Measurements from ENCODE around the gene THOC5. TPM values are rescaled to one million over a fixed set of nuclear protein-coding genes. Genes with fewer than 3 reads are reported as not detected.

The THOC5 gene
- total RNA-seq, 2 donors from 2014 or later, result 61.1 to 89.7 TPM

- no peak overlapping the region for H3K27ac ChIP-seq (ENCODE audit: low read depth, low read length)
- no peak for DNase-seq
- peaks cover 4% of the 10 kb centered on the region for H3K4me1 ChIP-seq (ENCODE audit: control insufficient read depth, insufficient read depth, low read length)
- H3K9ac ChIP-seq (ENCODE audit: extremely low read depth, low read length, poor library complexity, severe bottlenecking), result no peak overlapping the region
- H3K4me3 ChIP-seq (ENCODE audit: low read length), result no peak overlapping the region
- Mint-ChIP-seq H3K27ac (no peak overlapping the region), H3K4me1 (peaks cover 9% of the 10 kb centered on the region), H3K27me3 (ENCODE audit: insufficient read depth) (no peaks in the 10 kb centered on the region), H3K36me3 (ENCODE audit: low read depth) (peaks cover 78% of the 10 kb centered on the region), H3K9me3 (no peaks in the 10 kb centered on the region), H3K4me3 (no peak overlapping the region)
- H3K27me3 ChIP-seq (ENCODE audit: control insufficient read depth, insufficient read depth, low read length, poor library complexity, severe bottlenecking), result no peaks in the 10 kb centered on the region
- WGBS, 2 experiments (ENCODE audit: insufficient coverage in 1 of 2, insufficient read length in 1 of 2), result 100% methylated on average over 1 of the region's 1 CpG
- H3K36me3 ChIP-seq (ENCODE audit: control insufficient read depth, insufficient read depth, low read length), result peaks cover 84% of the 10 kb centered on the region
- peaks cover under 1% of the 10 kb centered on the region for H3K9me3 ChIP-seq (ENCODE audit: control insufficient read depth, low read length)
- no peak for TF ChIP-seq CTCF (conservative IDR thresholded peaks at IDR 0.05)
These were observed 11.7 kb downstream of the THOC5 start for GRCh38 chr22:29541845-29542244.

- no peak overlapping the region for H3K27ac ChIP-seq (ENCODE audit: low read depth, low read length)
- 86 to 99% methylated on average over 3 of the region's 3 CpGs for whole genome bisulfite sequencing, 2 experiments (ENCODE audit: insufficient coverage in 1 of 2, insufficient read length in 1 of 2)
- no peak overlapping the region for H3K9ac ChIP-seq (ENCODE audit: extremely low read depth, low read length, poor library complexity, severe bottlenecking)
- TF ChIP-seq CTCF (conservative IDR thresholded peaks at IDR 0.05), result no peak
- no peaks in the 10 kb centered on the region for H3K4me1 ChIP-seq (ENCODE audit: control insufficient read depth, insufficient read depth, low read length)
- Mint-ChIP-seq H3K27ac (no peak overlapping the region), H3K4me3 (no peak overlapping the region), H3K27me3 (ENCODE audit: insufficient read depth) (no peaks in the 10 kb centered on the region), H3K36me3 (ENCODE audit: low read depth) (peaks cover 79% of the 10 kb centered on the region), H3K9me3 (peaks cover 2% of the 10 kb centered on the region), H3K4me1 (peaks cover 3% of the 10 kb centered on the region)
- H3K36me3 ChIP-seq (ENCODE audit: control insufficient read depth, insufficient read depth, low read length), result peaks cover 86% of the 10 kb centered on the region
- H3K4me3 ChIP-seq (ENCODE audit: low read length), result no peak overlapping the region
- no peak for DNase-seq
- H3K9me3 ChIP-seq (ENCODE audit: control insufficient read depth, low read length), result peaks cover 2% of the 10 kb centered on the region
- no peaks in the 10 kb centered on the region for H3K27me3 ChIP-seq (ENCODE audit: control insufficient read depth, insufficient read depth, low read length, poor library complexity, severe bottlenecking)
These were observed 14.5 kb downstream of the THOC5 start for GRCh38 chr22:29539105-29539504.

GRCh38 chr22:29536411-29536810 is 17.1 kb downstream of the THOC5 start:
- H3K36me3 ChIP-seq (ENCODE audit: control insufficient read depth, insufficient read depth, low read length), result peaks cover 84% of the 10 kb centered on the region
- peaks cover 3% of the 10 kb centered on the region for H3K4me1 Mint-ChIP-seq
- H3K9ac ChIP-seq (ENCODE audit: extremely low read depth, low read length, poor library complexity, severe bottlenecking), result no peak overlapping the region
- no peaks in the 10 kb centered on the region for H3K4me1 ChIP-seq (ENCODE audit: control insufficient read depth, insufficient read depth, low read length)
- no peak overlapping the region for H3K4me3 Mint-ChIP-seq
- no peak overlapping the region for H3K4me3 ChIP-seq (ENCODE audit: low read length)
- peaks cover 2% of the 10 kb centered on the region for H3K9me3 Mint-ChIP-seq
- H3K9me3 ChIP-seq (ENCODE audit: control insufficient read depth, low read length), result peaks cover 8% of the 10 kb centered on the region
- TF ChIP-seq CTCF (conservative IDR thresholded peaks at IDR 0.05), result no peak
- no peak overlapping the region for H3K27ac ChIP-seq (ENCODE audit: low read depth, low read length)
- peaks cover 81% of the 10 kb centered on the region for H3K36me3 Mint-ChIP-seq (ENCODE audit: low read depth)
- no peak for DNase-seq
- H3K27me3 ChIP-seq (ENCODE audit: control insufficient read depth, insufficient read depth, low read length, poor library complexity, severe bottlenecking), result no peaks in the 10 kb centered on the region
- WGBS, 2 experiments (ENCODE audit: insufficient coverage in 1 of 2, insufficient read length in 1 of 2), result 92% methylated on average over 3 of the region's 3 CpGs; no CpG with 5 or more reads in 1 of the 2 experiments
- H3K27me3 Mint-ChIP-seq (ENCODE audit: insufficient read depth), result no peaks in the 10 kb centered on the region
- H3K27ac Mint-ChIP-seq, result no peak overlapping the region
